ENCODE measurements around the gene SGPL1. TPM values are rescaled to one million over a fixed set of nuclear protein-coding genes. Genes with fewer than 3 reads are reported as not detected.

The SGPL1 gene
- total RNA-seq, 1 experiment from 2014 or later, result 52.6 TPM

GRCh38 chr10:70782746-70783680 lies 32.7 kb upstream of the SGPL1 start:
- Histone ChIP-seq H3T11ph (ENCODE audit: low read length) (no peak overlapping the region), H3K14ac (ENCODE audit: insufficient read depth, low read length) (no peak overlapping the region)
- no CpG with 5 or more reads among the region's 11 CpGs for WGBS (ENCODE audit: extremely low coverage, insufficient read length, low lambda C conversion rate)

More at GRCh38 chr10:70782746-70783680, 32.7 kb upstream of the SGPL1 start:
- DNase-seq, result no peak
- no peaks in the 10 kb centered on the region for H3K79me1 ChIP-seq (ENCODE audit: insufficient read depth, low read depth, low read length, poor library complexity, severe bottlenecking)
- H3K27me3 Mint-ChIP-seq (ENCODE audit: low read depth), result no peaks in the 10 kb centered on the region; the same call in 1 of the 2 replicates
- no peak overlapping the region for H3K4me2 ChIP-seq (ENCODE audit: insufficient read depth, insufficient read length, low read length)
- no peak overlapping the region for H2BK5ac ChIP-seq (ENCODE audit: insufficient read length, low read length)
- H2AK5ac ChIP-seq (ENCODE audit: insufficient read length, low read length), result no peak overlapping the region
- H3K23me2 ChIP-seq (ENCODE audit: insufficient read length, low read depth, low read length, poor library complexity, severe bottlenecking), result no peaks in the 10 kb centered on the region
- H3K4ac ChIP-seq (ENCODE audit: low read depth, low read length), result no peak overlapping the region
- no peak overlapping the region for H3K4me3 Mint-ChIP-seq
- no peaks in the 10 kb centered on the region for H3K9me3 Mint-ChIP-seq
- H4K91ac ChIP-seq (ENCODE audit: insufficient read length, low read depth, low read length), result no peak overlapping the region
- no peak overlapping the region for H3K27ac ChIP-seq (ENCODE audit: insufficient read length, low read depth, low read length)
- no peak overlapping the region for H3K56ac ChIP-seq (ENCODE audit: insufficient read length, low read depth, low read length)
- H3K4me1 Mint-ChIP-seq, result peaks cover 5 to 10% of the 10 kb centered on the region in 2 experiments; a peak in 3 of 4 replicates
- H2BK20ac ChIP-seq (ENCODE audit: low read depth, low read length, poor library complexity, severe bottlenecking), result no peak overlapping the region
- H4K8ac ChIP-seq (replicated peaks; ENCODE audit: insufficient read length, low read depth, low read length), result no peak overlapping the region
- no peak overlapping the region for H4K5ac ChIP-seq (ENCODE audit: insufficient read length, low read depth, low read length)
- H3K4me1 ChIP-seq (ENCODE audit: insufficient read depth, low read length), result no peaks in the 10 kb centered on the region
- no peaks in the 10 kb centered on the region for H4K20me1 ChIP-seq (ENCODE audit: control insufficient read depth, insufficient read depth, insufficient read length)
- no peak overlapping the region for H2AFZ ChIP-seq (ENCODE audit: low read length)
- no peak overlapping the region for H2BK15ac ChIP-seq (ENCODE audit: low read depth, low read length)
- no peaks in the 10 kb centered on the region for H3K9me3 ChIP-seq (ENCODE audit: control insufficient read depth, low read depth, low read length)
- H3K18ac ChIP-seq (ENCODE audit: insufficient read length, low read depth, low read length), result no peak overlapping the region
- H3K27me3 ChIP-seq (ENCODE audit: insufficient read depth, low read length), result no peaks in the 10 kb centered on the region
- H2BK12ac ChIP-seq (ENCODE audit: insufficient read length, low read depth, low read length), result no peak overlapping the region
- no peak overlapping the region for H2BK120ac ChIP-seq (ENCODE audit: low read depth, low read length, poor library complexity, severe bottlenecking)
- no peak for TF ChIP-seq CTCF (conservative IDR thresholded peaks at IDR 0.05)
- H3K79me2 ChIP-seq (ENCODE audit: insufficient read depth, low read length), result no peaks in the 10 kb centered on the region
- no peak overlapping the region for H3K23ac ChIP-seq (ENCODE audit: insufficient read length, low read depth, low read length)
- no peak overlapping the region for H3K9ac ChIP-seq (ENCODE audit: extremely low read depth, insufficient read length, low read length)
- no peaks in the 10 kb centered on the region for H3K36me3 Mint-ChIP-seq (ENCODE audit: insufficient read depth in 1 of 3, low read depth in 3 of 3)
- 0 out of 7 replicates have a peak overlapping the region, but pooled peaks of 1 of the 3 experiments have one; percentile 9 for H3K27ac Mint-ChIP-seq
